ENCODE measurements around the gene ADGRE3.

The ADGRE3 gene

DNA sequence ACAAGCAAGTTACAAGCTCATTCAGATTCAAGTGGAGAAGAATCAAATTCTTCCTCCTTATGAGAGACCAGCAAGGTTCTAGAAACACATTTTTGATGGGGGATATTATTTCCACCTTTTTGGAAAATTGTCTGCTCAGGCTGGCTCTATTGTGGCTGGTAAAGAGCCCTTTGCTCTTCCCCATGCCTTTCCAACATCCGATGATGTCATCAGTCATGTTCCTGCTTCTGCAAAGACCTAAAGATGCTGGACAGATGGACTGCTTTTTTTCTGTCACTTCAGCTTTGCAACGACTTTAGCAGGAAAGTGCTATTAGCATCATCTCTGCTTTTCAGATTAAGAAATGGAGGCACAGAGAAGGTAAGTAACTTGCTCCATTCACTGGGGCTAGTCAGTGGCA lies 4.2 kb downstream of the ADGRE3 start:
- no peak for TF ChIP-seq ZFX (IDR thresholded peaks at IDR 0.05; ENCODE audit: borderline replicate concordance)
- TF ChIP-seq, protein P1, sequence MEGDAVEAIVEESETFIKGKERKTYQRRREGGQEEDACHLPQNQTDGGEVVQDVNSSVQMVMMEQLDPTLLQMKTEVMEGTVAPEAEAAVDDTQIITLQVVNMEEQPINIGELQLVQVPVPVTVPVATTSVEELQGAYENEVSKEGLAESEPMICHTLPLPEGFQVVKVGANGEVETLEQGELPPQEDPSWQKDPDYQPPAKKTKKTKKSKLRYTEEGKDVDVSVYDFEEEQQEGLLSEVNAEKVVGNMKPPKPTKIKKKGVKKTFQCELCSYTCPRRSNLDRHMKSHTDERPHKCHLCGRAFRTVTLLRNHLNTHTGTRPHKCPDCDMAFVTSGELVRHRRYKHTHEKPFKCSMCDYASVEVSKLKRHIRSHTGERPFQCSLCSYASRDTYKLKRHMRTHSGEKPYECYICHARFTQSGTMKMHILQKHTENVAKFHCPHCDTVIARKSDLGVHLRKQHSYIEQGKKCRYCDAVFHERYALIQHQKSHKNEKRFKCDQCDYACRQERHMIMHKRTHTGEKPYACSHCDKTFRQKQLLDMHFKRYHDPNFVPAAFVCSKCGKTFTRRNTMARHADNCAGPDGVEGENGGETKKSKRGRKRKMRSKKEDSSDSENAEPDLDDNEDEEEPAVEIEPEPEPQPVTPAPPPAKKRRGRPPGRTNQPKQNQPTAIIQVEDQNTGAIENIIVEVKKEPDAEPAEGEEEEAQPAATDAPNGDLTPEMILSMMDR (IDR thresholded peaks at IDR 0.05) = no peak
- no peak overlapping the region for H3K27ac ChIP-seq

DNA sequence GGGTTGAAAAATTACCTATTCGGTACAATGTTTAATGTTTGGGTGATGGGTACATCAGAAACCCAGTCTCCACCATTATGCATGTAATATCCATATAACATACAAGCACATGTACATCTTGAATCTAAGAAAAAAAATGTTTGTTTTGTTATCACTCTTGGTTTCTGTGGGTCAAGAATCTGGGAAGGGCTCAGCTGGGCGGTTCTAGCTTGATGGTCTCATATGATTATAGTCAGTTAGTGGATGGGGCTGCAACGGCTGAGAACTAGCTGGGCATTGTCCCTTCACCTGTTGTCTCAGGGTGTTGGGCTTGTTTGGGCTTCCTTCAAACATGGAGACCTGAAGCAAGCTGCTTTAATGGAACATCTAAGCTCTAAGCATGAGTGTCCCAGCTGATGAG lies 4.7 kb downstream of the ADGRE3 start:
- no peak for TF ChIP-seq ZFX (IDR thresholded peaks at IDR 0.05; ENCODE audit: borderline replicate concordance)
- no peak overlapping the region for H3K27ac ChIP-seq

DNA sequence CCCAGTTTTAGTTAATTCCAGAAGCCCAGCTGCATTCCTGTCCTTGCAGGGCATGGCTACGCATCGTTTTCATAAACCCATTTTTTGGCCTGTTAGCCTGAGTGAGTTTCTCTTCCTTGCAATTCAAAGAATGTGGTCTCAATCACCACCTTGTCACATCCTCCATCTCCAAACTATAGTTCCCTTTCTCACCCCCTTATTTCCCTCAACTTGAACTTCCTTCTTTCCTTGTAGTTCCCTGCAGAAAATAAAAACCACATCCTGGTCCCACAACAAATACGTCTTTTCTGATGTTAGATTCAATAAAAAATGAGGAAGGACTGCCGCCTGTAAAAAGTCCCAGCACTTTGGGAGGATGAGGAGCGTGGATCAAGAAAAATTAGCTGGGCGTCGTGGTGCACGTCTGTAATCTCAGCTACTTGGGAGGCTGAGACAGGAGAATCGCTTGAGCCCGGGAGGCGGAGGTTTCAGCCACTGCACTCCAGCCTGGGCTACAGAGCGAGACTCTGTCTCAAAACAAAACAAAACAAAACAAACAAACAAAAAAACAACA lies 13.2 kb downstream of the ADGRE3 start:
- TF ChIP-seq, protein P1 (IDR thresholded peaks at IDR 0.05) = no peak
- TF ChIP-seq ZFX (IDR thresholded peaks at IDR 0.05; ENCODE audit: borderline replicate concordance) = no peak
- H3K27ac ChIP-seq = no peak overlapping the region

DNA sequence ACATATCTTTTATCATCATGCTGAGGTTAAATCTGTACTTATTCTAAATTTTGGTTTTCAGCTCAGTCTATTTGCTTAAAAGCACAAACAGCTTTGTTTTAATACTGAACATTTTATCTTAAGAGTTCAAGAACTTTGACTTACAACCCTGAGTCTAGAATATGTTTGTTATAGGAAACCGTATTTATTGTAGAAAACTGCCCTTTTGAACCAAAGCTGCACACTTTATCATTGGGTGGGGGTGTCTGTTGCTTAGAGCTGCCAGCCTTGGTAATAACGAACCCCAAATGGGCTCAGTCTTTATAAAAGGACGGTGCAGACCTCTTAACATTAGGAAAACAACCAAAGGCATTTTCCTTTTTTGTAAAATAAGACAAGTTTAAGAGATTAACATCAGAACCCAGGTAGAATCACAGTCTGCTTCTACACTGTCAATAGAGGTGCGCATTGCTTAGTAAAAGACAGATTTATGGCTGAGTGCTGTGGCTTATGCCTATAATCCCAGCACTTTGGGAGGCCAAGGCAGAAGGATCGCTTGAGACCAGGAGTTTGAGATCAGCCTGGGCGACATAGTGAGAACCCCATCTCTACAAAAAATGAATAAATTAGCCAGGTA lies 14.7 kb downstream of the ADGRE3 start:
- no peak overlapping the region for H3K27ac ChIP-seq
- TF ChIP-seq, protein P1 (IDR thresholded peaks at IDR 0.05) = no peak
- TF ChIP-seq ZFX (IDR thresholded peaks at IDR 0.05; ENCODE audit: borderline replicate concordance) = no peak

DNA sequence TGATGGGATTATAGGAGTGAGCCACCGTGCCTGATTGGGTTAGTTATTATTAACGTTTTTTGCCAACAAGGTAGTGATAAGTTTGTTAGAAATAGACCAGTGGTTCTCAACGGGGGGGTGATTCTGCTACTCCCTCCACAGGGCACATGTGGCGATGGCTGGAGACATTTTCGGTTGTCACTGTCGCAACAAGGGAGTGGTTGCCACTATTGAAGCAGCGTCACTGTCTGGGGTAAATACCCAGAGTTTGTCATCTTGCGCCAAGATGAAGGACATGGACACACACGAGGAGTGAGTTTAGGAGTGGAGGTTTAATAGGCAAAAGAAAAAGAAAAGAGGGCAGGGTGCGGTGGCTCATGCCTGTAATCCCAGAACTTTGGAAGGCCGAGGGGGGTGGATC lies 18.9 kb downstream of the ADGRE3 start:
- no peak overlapping the region for H3K27ac ChIP-seq
- TF ChIP-seq ZFX (IDR thresholded peaks at IDR 0.05; ENCODE audit: borderline replicate concordance) = no peak
- TF ChIP-seq, protein P1 (IDR thresholded peaks at IDR 0.05) = no peak

DNA sequence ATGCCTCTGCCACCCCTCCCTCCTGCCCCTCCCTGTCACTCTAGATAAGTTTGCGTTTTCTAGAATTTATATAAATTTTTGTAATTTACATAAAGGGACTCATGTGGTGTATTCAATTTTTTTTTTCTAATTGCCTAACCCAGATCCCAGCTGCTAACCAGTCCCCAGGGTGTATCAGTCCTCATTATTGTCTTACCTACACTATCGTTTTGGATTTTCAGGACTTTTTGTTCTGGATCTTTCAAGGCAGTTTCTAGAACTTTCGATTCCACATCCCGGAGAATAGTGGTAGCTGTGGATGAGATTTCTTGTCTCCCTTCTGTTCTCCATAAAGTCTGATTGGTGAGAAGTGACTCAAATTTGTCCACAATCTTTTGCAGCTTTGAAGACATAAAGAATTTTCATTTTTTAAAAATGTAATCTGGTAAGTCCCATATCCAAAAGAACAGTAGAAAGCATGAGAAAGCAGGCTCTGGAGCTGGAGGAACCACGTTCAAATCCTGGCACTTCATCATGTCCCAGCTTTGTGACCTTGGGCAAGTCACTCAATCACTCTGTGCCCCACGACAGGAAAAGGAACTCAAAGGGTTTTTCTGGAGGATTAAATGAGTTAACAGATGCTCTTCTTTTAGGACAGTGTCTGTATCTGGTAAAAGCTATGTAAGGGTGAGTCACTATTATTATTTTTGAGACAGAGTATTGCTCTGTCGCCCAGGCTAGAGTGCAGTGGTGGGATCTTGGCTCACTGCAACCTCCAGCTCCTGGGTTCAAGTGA lies 19.7 kb downstream of the ADGRE3 start:
- no peak overlapping the region for H3K27ac ChIP-seq
- TF ChIP-seq ZFX (IDR thresholded peaks at IDR 0.05; ENCODE audit: borderline replicate concordance) = no peak
- TF ChIP-seq, protein P1 (IDR thresholded peaks at IDR 0.05) = no peak

DNA sequence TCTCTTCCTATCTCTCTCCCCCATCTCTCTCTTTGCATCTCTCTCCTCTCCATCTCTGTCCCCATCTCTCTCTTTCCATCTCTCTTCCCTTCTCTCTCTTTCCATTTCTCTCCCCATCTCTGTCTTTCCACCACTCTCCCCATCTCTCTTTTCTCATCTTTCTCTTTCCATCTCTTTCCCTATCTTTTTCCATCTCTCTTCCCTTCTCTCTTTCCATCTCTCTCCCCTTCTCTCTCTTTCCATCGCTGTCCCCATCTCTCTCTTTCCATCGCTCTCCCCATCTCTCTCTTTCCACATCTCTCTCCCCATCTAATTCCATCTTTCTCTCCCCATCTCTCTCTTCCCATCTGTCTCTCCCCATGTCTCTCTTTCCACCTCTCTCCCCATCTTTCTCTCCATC lies 24.5 kb downstream of the ADGRE3 start:
- TF ChIP-seq, protein P1 (IDR thresholded peaks at IDR 0.05) = no peak
- no peak for TF ChIP-seq ZFX (IDR thresholded peaks at IDR 0.05; ENCODE audit: borderline replicate concordance)

More for the DNA sequence above, 24.5 kb downstream of the ADGRE3 start:
- no peak overlapping the region for H3K27ac ChIP-seq

All from 22Rv1 (cell line).